Epithelial cell of esophagus (primary cell): ENCODE data around the gene STX18.

Experiments used
- DNase-seq: peaks from one replicate; pipeline ENCODE4 v3.0.0; 2010; ENCODE audit warnings: low read depth
- H3K4me3 ChIP-seq: 2 replicates; pipeline ENCODE4 v1.5.1; 2011; ENCODE audit warnings: mild to moderate bottlenecking, low read length, control low read depth
- CTCF ChIP-seq: IDR thresholded peaks from 2 replicates; pipeline ENCODE4 v1.5.1; 2011; ENCODE audit warnings: low read depth, mild to moderate bottlenecking, low read length, control low read depth, inconsistent platforms; ENCODE audit not compliant: insufficient read depth; ENCODE audit errors: missing control alignments

The STX18 gene

DNA sequence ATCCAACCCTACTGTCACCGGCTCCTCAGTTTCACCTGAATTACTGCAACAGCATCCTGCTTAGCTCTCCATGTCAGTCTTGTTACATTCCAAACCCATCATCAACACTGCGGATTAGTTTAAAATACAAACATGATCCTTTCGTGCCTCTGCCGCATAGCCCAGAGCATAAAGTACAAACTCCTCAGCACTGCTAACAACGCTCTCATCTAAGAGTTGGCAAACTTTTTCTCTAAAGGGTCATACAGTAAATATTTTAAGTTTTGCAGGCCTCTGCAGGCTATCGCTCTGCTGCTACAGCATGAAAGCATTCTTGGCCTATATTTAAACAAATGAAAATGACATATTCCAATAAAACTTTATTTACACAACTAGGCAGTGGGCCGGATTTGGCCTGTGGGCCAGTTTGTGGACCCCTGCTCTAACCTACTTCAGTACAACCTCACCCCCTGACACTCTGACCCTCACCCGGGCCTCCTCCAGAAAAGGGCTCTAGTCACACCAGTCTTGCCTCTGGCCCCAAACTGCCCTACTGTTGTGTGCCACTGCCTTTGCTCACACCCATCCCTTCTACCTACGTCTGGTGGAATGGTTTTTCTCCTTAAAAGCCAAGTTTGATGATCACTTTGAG is 7.2 kb downstream of the STX18 start:
- no peak for DNase-seq
- H3K4me3 ChIP-seq: no peak overlapping the region
- no peak for TF ChIP-seq CTCF

GRCh38 chr4:4533461-4534169 is 8.2 kb downstream of the STX18 start:
- TF ChIP-seq CTCF: no peak
- H3K4me3 ChIP-seq: no peak overlapping the region
- peak; percentile 4 for DNase-seq

DNA sequence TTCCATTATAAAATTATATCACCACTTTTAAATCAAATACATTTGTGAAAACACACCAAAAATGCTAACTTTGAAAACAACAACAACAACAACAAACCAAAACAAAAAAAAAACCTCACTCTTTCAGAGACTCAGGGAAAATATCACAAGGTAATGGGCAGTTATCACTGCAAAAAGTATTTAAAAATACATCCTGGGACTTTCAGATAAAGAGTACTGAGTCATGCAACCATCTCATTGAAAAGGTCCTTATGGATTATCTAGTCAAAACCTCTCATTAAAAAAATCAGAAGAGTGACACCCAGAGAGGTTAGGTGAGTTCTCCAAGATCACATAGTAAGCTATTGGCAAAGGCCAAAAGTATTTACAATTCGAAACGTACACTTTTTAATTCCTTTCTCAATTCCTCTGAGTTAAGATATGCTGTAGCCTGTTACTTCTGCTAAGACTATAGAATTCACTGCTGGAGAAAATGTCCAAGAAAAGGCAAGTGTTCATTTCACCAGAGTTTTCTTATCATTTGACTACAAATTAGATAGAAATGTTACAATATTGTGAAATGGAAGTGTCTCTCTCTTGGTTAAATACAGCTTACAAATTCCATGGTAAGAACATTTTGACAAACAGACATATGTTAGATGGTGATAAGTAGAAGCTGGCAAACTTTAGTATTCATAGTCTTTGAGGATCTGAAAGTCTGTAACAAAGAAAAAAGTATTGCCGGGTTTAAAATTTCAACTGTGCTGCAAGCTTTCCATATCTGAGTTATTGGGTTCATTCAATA is 9.3 kb downstream of the STX18 start:
- TF ChIP-seq CTCF: no peak
- no peak for DNase-seq
- no peak overlapping the region for H3K4me3 ChIP-seq

DNA sequence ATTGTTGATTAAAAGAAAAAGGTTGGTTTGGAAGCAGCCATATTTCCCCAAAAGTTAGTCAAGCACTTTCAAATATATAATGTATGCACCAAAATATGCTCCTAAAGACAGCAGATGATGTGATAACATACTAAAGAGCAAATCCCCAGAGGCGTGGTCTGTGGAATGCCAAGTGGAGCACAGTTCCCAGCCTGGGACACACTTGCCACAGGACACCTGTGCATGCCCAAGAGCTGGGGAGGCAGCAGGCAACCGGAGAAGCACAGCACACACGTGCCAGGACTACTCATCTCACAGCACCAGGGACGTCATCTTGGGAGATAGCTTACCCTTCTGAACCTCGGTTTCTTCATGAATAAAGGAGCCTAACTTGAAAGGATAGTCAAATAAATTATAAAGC is 12.5 kb downstream of the STX18 start:
- no peak for DNase-seq
- no peak for TF ChIP-seq CTCF
- H3K4me3 ChIP-seq: no peak overlapping the region

DNA sequence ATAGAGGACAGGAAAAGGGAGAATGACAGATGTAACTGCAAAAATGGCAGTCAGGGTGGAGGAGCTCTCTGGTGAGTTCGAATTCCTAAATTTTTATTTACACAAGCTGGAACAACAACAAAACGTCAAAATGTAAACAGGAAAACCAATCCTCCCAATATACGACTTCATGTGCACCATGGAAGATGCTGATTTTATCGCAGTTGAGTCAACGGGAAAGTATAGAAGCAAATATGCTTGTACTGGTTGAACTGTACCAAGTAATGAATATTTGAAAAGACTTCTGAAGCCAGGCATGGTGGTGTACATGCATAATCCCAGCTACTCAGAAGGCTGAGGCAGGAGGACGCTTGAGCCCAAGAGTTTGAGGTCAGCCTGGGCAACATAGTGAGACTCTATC is 15.4 kb downstream of the STX18 start:
- H3K4me3 ChIP-seq: no peak overlapping the region
- DNase-seq: no peak
- TF ChIP-seq CTCF: no peak

DNA sequence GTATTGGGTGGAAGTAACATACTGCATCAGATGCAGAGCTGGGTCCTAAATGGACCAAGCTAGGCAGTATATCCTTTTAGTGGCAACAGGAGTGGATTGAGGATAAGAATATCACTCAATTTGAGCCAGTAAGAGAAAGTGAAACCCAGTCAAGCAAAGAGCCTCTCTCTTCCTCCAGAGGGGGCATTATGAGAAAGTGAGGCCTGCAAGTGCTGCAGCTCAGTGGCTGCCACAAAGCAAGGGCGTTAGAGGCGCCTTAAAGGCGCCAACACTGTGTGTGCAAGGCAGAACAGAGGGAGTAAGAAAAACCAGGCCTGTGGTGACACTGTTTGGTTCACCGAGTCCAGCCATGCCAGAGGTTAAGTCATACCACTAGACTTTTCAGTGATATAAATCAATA is 17.5 kb downstream of the STX18 start:
- no peak for DNase-seq
- H3K4me3 ChIP-seq: no peak overlapping the region
- TF ChIP-seq CTCF: no peak

DNA sequence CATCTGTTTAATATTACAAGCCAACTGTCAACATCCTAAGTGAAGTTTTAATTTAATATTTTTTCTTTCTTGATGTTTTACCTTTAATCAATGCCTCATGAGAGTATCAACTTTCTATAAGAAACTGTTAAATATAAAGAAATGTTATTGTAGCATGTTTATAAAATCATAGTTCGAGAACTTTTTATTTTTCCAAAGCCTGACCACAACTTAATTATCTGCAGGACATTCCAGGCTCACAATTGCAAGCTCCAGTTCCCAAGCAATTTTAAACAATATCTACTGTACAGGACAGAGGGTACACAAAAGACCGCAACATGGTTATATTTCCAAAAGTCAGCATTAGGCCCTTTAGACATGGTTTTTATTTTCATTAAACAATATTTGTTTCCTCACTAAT is 20.1 kb downstream of the STX18 start:
- no peak for DNase-seq
- no peak for TF ChIP-seq CTCF
- no peak overlapping the region for H3K4me3 ChIP-seq
